Measurements from ENCODE around the gene MAPKAP1.

The MAPKAP1 gene

DNA sequence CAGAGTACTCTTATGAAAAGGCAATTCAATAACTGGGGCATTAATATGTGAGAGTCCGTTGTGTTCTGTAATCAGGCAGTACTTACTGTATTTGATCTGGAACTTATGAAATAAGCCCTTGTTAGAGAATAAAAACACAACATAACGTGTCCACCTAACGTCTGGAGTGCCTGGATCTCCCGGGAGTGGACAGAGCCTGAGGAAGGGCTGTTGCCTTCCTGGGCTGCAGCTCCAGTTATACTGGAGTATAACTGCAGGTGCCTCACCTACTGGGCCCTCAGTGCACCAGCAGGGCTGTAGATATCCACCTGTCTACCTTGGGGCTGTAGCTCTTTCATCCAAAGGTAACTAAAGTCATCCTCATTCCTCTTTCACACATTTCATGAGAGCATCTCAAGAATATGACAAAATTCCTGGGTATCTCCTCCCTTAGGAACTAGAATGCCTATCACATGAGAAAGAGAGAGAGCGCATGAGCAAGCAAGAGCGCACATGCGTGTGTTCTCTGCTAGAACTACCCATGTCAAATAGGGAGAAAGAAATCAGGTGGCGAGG is 245.3 kb downstream of the MAPKAP1 start:
- DNase-seq (ENCODE audit: low read depth in 3 of 3, low spot score in 1 of 3): no peak

DNA sequence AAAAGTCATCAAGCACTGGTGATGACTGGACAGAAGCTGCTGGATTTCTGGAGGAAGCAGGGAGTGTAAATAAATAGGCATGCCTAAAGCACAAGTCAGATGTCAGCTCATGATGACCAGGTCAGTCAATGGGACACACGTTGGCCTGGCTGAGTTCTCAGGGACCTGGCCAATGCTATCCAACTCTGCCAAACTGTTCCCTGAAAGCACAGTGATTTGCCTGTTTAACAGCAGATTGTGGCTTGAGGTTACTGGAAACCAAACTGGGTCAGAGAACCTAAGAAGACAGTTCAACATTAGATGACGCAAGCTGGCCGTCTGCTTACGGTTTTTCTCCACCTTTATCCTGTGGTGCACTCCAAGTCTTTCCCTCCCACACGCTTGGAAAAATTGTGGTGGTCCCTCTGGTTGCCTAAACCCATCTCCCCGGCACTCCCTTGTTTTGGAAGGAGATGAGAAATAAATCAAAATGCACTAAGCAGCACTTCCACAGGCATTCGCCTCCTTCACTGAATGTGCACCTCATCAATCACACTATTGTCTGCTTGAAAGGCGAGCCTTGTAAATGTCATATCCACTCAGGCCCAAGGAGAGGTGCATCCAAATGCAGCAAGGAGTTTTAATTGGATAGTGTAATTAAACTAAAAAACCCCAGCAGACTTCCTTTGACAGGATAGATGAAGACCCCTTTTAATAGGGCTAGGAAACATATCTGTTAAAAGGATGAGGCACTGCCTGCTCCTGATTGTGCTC is 245.9 kb downstream of the MAPKAP1 start:
- no peak for DNase-seq (ENCODE audit: low read depth in 3 of 3, low spot score in 1 of 3)

DNA sequence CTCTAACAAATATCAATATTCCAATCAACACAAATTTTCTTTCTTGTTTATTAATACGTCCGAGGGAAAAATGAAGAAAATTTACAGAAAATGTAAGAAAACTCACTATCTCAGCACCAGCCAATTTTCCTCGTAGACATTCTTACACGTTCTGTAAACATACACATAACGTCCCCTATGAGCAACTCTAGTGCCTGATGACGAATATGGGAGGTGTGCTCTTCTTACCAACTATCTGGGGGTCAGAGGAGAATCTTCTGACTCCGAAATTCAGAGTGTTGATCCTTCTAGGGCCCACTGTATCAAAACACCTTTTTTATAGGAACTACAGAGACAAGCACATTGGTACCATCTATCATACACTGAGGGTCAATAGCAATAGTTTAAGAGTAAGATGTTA is 246.7 kb downstream of the MAPKAP1 start:
- no peak for DNase-seq (ENCODE audit: low read depth in 3 of 3, low spot score in 1 of 3)

GRCh38 chr9:125457357-125457756 is 249.7 kb downstream of the MAPKAP1 start:
- no peak for DNase-seq (ENCODE audit: low read depth in 3 of 3, low spot score in 1 of 3)

- no peak for DNase-seq (ENCODE audit: low read depth in 3 of 3, low spot score in 1 of 3)
Observed at GRCh38 chr9:125455876-125456275, 251.1 kb downstream of the MAPKAP1 start.

- DNase-seq (ENCODE audit: low read depth in 3 of 3, low spot score in 1 of 3): no peak
Observed at GRCh38 chr9:125455132-125455531, 251.9 kb downstream of the MAPKAP1 start.

GRCh38 chr9:125447202-125447802 is 259.7 kb downstream of the MAPKAP1 start:
- DNase-seq (ENCODE audit: low read depth in 3 of 3, low spot score in 1 of 3): no peak

DNA sequence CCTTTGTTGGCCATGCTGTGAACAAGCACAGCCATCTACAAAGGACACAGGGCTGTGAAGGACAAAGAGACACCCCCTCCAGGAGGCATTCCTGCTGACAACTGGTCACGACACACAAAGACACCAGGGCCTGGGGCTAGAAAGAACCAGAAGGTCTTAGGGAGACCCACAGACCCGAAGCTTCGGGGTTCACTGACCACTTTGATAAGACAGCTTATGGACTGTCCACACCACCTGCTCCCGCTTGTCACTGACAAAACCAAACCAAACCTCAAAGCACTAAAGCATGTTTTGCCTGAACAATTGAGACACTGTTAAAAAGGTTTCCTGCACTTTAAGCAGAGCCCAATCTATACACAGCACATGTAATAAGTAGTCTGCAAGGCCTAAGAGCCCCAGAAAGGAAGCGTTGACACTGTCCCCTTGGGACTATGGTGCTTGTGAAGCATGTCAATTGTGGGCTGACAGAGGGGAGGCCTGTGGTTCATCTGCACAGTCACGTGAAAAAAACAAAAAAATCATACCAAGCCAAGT is 260.4 kb downstream of the MAPKAP1 start:
- DNase-seq (ENCODE audit: low read depth in 3 of 3, low spot score in 1 of 3): no peak

DNA sequence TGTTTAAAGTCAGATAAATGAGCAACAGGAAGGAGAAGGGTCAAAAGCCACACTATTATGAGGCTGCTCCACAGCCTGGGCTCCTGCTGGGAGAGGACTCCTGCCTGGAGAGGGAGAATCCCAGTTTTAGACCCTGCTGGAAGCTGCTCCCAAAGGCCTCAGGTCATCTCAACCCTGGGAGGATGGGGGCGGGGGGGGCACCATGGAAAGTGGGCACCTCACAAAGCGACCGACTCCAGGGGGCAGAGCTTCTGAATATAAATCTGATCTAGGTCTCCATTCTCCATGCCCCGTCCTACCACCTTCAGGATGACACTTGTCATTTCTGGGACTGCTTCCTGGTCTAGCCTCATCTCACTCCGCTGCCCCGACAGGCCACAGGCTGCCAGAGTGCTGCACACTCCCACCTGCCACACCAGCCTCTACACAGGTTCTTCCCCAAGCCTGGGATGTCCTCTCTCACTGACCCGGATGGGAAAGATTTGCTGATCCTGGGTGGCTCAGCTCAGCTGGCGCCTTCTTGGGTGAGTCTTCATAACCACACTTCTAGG is 262.0 kb downstream of the MAPKAP1 start:
- no peak for DNase-seq (ENCODE audit: low read depth in 3 of 3, low spot score in 1 of 3)

GRCh38 chr9:125444166-125444565 is 262.8 kb downstream of the MAPKAP1 start:
- DNase-seq (ENCODE audit: low read depth in 3 of 3, low spot score in 1 of 3): no peak

DNA sequence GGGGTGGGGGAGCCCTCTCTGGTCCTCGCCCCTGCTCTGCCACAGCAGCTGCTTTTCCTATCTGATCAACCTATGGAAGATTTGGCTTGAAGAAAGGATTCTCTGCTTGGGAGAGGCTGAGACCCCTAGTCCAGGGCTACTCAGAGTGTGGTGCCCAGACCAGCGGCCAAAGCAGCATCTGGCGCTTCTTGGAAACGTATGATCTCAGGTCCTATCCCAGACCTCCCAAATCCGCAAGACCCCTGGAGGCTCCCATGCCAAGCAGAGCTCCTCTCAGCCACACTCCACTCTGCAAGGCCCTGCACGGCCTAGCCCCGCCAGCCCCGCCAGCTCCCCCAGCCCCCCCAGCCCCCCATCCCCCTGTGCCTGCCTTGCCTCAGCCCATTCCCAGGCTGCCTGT is 263.6 kb downstream of the MAPKAP1 start:
- DNase-seq (ENCODE audit: low read depth in 3 of 3, low spot score in 1 of 3): no peak

GRCh38 chr9:125442452-125442851 is 264.6 kb downstream of the MAPKAP1 start:
- no peak for DNase-seq (ENCODE audit: low read depth in 3 of 3, low spot score in 1 of 3)

DNA sequence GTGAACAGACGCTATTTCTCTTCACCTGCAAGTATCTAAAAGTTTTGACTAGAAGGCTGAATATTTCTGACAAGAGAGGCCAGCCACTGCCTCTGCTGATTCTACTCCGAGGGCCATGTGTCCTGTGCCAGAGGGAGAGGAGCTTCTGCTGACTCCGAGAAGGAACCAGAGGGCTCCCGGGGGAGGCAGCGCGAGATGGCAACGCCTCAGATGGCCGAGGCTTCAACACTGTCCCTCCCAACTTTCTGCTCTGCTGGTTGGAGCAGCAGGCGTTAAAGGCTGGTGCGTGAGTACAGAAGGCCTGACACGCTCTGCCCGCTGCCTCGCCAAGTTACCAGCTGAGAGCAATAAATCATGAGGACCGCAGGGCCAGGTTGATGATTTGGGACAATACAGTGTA is 266.6 kb downstream of the MAPKAP1 start:
- DNase-seq (ENCODE audit: low read depth in 3 of 3, low spot score in 1 of 3): no peak

DNA sequence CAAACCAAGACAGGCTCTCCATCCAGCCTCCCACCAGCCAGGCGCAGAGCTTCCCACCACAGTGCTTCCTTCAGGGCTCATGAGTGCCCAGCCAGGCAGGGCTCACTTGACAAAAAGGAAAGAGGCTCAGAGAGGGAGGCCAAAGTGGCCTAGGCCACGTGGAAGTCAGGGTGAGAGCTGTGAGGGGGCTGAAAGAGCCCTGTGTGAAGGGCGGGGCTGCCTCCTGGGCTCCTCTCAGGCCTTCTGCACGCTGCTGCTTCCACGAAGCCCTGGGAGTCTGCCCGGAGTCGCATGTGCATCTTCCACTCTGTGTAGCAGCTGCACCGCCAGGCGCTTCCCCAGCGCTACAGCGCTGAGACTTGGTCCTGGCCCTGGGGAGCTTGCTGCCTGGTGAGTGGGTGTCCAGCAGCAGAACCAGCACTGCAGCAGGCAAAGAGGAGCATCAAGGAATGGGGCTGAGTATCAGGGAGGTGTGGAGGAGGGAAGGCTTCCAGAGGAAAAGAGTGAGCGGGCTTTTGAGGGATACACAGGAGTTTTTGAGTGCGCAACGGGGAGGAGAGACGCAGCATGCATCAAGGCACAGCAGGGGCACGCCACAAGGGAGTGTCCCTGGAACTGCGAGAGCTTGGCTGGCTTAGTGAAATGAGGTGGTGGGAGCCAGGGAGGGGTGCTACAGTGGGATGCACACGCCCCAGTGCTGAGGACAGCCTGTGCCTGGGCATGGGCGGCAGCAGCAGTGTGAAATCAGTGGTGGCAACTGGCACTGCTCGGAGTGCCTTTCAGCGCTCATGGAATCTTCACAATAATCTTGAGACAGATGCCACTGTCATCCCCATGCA is 267.4 kb downstream of the MAPKAP1 start:
- no peak for DNase-seq (ENCODE audit: low read depth in 3 of 3, low spot score in 1 of 3)

- DNase-seq (ENCODE audit: low read depth in 3 of 3, low spot score in 1 of 3): no peak
Observed at GRCh38 chr9:125438506-125439433, 268.2 kb downstream of the MAPKAP1 start.

- DNase-seq (ENCODE audit: low read depth in 3 of 3, low spot score in 1 of 3): no peak
Observed at GRCh38 chr9:125437771-125438221, 269.2 kb downstream of the MAPKAP1 start.

DNA sequence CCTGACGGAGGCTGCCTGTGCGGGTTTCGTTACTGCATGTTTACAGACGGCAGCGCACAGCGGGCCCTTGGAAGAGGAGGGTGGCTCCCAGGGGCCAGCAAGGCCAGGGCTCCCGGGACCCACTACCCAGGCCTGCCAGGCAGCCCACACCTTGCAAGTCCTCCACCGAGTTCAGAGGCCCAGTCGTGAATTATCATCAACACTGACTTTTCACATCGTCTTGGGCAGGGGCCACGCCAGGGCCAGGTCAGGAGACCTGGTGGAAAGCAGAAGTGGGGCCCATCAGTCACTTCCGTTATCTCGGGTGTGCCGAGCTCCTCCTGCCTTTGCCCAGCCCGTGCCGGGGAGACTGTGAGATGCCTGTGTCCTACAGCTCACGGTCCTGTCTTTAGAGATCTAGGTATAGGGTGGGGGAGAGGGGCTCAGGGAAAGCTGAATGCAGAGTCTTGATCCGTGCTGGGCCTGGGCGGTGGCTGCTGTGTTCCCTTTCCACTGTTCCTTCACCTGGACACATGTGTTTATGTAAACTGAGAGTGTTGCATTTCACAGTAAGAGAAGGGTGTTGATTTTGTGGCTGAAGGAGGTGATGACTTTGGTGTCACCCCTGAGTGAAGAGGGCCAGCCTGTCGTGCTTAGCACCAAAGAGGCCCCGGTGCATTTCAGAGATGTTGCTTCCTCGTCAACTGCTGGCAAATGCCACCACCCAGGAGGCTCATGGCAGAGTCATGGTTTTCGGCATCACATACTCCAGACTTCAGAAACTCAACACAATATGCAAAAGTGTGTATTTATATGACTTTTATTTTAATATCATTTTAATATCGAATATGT is 270.2 kb downstream of the MAPKAP1 start:
- DNase-seq (ENCODE audit: low read depth in 3 of 3, low spot score in 1 of 3): no peak

- no peak for DNase-seq (ENCODE audit: low read depth in 3 of 3, low spot score in 1 of 3)
Observed at GRCh38 chr9:125435776-125436612, 271.0 kb downstream of the MAPKAP1 start.
